Measurements from ENCODE around the gene PRR3.

DNA sequence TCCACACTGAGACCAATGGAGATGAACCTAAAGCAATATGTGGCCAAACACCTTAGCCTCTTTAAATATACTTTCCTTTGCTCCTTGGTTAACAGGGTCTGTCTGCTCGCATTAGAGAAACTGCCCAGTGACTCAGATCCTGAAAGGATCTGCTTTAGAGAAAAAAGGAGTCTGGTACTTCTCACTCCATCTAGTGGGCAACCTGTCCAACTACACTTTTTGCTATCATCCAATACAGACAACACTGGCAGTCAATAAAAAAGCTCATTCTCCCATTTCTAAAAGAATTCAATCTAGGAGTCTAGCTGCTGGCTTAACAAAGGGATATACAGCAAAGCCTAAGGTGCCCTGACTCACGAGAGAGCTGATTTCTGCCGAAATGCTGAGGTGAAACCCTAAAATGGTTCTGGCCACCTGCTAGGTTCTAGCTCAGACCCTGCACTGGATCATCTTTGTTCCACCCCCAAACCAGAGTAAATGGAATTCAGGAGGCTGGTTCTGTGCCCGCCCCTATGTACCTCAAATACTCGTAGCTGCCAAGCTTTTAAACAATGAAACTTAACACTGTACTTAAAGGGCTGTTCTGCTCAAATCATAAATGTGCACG, 12.3 kb upstream of the PRR3 start:
- TF ChIP-seq POLR2AphosphoS5 (IDR thresholded peaks at IDR 0.05) (peak; percentile 35), POLR2A (IDR thresholded peaks at IDR 0.05) (no peak)
- TF ChIP-seq, protein P1, sequence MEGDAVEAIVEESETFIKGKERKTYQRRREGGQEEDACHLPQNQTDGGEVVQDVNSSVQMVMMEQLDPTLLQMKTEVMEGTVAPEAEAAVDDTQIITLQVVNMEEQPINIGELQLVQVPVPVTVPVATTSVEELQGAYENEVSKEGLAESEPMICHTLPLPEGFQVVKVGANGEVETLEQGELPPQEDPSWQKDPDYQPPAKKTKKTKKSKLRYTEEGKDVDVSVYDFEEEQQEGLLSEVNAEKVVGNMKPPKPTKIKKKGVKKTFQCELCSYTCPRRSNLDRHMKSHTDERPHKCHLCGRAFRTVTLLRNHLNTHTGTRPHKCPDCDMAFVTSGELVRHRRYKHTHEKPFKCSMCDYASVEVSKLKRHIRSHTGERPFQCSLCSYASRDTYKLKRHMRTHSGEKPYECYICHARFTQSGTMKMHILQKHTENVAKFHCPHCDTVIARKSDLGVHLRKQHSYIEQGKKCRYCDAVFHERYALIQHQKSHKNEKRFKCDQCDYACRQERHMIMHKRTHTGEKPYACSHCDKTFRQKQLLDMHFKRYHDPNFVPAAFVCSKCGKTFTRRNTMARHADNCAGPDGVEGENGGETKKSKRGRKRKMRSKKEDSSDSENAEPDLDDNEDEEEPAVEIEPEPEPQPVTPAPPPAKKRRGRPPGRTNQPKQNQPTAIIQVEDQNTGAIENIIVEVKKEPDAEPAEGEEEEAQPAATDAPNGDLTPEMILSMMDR (IDR thresholded peaks at IDR 0.05) = peak; percentile 31 to 81 (median 70)
